GM12873 (cell line): ENCODE data around the gene FBXW12.

Source experiments
- TF ChIP-seq, protein P1 (sequence below): IDR thresholded peaks from 2 replicates; pipeline ENCODE4 v1.5.1; 2012; ENCODE audit warnings: low read depth, mild to moderate bottlenecking, moderate library complexity, low read length, control low read depth; ENCODE audit not compliant: insufficient read depth; ENCODE audit errors: missing control alignments

The FBXW12 gene

DNA sequence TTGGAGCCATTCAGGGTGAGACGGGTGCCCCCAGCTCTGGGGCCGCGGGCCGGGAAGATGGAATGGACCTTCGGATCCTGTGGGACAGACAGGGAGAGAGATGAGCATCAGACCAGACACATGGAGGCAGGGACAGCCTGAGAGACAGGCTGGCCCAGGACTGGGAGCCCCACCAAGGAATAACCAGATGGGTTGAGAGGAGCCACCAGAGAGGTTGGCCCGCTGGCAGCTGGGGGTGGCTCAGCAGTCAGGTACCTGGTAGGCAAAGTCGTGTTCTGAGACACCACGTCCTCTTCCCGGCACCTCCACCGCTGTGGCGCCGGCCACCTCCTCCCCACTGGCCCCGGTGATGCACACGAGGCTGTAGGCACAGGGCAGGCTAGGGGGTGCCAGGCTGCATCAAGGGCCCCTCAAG lies 44.1 kb downstream of the FBXW12 start:
- TF ChIP-seq, protein P1, sequence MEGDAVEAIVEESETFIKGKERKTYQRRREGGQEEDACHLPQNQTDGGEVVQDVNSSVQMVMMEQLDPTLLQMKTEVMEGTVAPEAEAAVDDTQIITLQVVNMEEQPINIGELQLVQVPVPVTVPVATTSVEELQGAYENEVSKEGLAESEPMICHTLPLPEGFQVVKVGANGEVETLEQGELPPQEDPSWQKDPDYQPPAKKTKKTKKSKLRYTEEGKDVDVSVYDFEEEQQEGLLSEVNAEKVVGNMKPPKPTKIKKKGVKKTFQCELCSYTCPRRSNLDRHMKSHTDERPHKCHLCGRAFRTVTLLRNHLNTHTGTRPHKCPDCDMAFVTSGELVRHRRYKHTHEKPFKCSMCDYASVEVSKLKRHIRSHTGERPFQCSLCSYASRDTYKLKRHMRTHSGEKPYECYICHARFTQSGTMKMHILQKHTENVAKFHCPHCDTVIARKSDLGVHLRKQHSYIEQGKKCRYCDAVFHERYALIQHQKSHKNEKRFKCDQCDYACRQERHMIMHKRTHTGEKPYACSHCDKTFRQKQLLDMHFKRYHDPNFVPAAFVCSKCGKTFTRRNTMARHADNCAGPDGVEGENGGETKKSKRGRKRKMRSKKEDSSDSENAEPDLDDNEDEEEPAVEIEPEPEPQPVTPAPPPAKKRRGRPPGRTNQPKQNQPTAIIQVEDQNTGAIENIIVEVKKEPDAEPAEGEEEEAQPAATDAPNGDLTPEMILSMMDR = no peak

DNA sequence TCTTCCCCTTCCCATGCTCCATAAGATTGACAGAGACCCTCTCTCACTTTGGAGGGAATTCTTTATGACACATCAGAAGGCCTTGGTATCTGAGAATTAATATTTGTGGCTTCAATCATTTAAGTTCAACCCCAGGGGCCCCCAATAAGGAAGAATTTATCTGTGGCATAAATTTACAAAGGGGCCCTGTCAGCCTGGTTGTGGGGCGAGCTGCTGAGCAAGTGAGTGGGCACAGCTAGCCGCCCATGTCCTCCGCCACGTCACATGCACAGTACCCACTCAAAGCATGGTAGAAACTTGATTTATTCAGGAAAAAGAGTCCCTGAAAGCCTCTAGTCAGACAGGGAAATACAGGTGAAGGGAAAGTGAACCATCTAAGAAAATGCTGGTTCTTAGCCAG lies 44.5 kb downstream of the FBXW12 start:
- TF ChIP-seq, protein P1 = no peak

DNA sequence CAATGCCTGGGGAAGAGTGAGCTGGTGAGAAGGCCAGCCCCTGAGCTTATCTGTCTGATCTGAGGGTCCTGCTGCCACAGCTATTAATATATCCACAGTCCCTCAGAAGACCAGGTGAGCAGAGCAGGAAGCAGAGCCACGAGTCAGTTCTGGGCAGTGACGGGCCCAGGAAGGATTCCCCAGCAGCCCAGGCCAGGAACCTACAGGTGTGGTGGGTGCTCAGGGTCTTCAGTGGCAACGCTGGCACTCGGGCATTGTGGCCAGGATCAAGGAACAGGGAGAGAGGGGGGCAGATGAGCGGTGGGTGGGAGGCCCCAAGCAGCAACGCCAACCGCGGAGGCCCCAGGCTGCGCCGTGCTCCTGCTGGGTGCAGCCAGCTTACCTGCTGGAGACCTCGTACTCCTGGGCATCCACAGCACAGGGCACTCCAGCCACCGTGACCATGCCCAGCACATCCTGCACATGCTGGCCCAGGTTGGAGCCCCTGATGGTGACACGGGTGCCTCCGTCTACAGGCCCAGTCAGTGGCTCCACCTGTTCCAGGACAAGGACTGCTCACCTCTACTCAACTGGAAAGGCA lies 45.6 kb downstream of the FBXW12 start:
- TF ChIP-seq, protein P1 = no peak

DNA sequence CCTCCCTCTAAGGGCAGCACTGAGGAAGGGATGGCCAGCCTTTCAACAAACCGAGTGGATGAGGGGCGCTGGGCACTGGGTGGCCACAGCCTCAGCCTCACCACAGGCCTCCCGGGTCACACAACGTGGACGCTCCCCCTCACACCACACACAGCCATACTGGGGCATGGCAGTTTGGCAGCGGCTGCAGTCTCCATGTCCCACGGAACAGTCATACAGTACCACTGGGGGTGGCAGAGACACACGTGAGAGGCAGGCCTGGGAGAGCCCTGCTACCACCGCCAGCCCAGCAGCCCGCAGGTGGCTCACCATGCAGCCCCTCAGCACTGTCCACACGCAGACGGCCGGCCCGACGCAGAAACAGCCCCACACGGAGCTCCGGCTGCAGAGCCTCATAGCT lies 46.1 kb downstream of the FBXW12 start:
- TF ChIP-seq, protein P1 = no peak

DNA sequence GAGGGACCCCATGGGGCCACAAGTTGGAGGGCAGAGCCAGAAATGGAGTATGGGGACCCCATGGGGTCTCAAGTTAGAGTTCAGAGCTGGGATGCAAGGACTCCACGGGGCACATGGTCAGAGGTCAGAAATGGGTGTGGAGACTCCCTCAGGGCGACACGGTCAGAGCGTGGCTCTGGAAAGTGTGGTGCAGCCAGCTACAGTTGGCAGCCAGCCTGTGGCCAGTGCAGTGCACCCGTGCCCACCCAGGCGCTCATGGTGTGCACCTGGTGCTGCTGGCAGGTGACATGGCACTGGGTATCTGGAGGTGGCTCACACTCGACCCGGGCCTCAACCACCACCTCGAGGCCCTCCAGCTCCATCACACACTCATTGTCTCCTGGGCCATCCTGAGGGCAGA lies 46.6 kb downstream of the FBXW12 start:
- TF ChIP-seq, protein P1 = no peak

DNA sequence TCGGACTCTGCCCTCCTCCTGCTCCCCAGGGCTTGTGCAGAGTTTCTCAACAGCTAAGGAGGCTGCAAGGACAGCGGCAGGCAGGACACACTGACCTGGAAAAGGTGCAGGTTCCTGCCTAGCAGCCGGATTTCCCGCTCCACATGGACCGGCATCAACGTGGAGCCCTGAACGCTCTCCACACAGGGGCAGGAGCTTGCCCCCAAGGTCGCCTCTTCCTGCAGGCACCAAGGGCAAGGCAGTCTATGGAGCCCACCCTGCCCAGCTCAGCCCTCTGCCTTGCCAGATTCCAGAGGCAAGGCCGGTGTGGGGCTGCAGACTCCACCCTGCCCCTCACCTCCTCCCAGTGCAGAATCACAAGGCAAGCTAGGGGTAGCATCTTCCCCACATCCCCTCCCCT lies 47.1 kb downstream of the FBXW12 start:
- TF ChIP-seq, protein P1 = no peak

DNA sequence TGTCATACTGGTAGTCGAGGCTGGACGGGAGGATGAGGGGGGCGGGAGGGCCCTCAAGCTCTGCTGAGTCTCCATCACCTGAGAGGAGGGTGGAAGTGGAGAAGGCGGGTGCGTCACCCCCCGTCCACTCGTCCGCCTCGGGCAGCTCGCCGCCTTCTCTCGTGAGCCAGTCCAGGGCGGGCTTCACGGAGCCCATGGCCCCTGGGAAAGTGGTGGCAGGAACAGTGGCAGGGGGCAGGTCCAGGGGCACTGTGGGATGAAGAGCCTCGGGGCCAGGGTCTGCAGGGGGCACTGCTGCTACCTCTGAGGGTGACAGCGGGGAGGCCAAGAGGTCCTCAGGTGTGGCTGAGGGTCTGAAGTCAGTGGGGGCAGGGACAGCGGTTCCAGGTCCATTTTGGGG lies 47.6 kb downstream of the FBXW12 start:
- TF ChIP-seq, protein P1 = no peak
